AG09309 (cell line): ENCODE measurements around the gene RNF115.
"Not testable (repeated sequence)": the region's sequence is repeated elsewhere in the genome, so short reads cannot be mapped to it uniquely, and the experiment has no call there.

Source experiments
- DNase-seq: peaks from one replicate; pipeline ENCODE4 v3.0.0-alpha.2; 2010; ENCODE audit warnings: low read depth
- H3K4me3 ChIP-seq: 2 replicates; pipeline ENCODE4 v1.5.1; 2011; ENCODE audit warnings: mild to moderate bottlenecking, low read depth, low read length, moderate library complexity; ENCODE audit not compliant: control insufficient read depth
- CTCF ChIP-seq: IDR thresholded peaks from 2 replicates; pipeline ENCODE4 v1.5.1; 2011; ENCODE audit warnings: mild to moderate bottlenecking, low read depth, low read length, inconsistent platforms; ENCODE audit not compliant: insufficient read depth, control insufficient read depth; ENCODE audit errors: missing control alignments

Gene RNF115

GRCh38 chr1:145777357-145778145 is 46.3 kb downstream of the RNF115 start:
- H3K4me3 ChIP-seq, result no peak overlapping the region
- TF ChIP-seq CTCF, result no peak
- no peak for DNase-seq

- no peak overlapping the region for H3K4me3 ChIP-seq
- TF ChIP-seq CTCF, result no peak
- no peak for DNase-seq
Observed at GRCh38 chr1:145773423-145773822, 50.5 kb downstream of the RNF115 start.

- H3K4me3 ChIP-seq, result no peak overlapping the region
- no peak for DNase-seq
- no peak for TF ChIP-seq CTCF
Observed at GRCh38 chr1:145771056-145771455, 52.8 kb downstream of the RNF115 start.

GRCh38 chr1:145768004-145768403 is 55.9 kb downstream of the RNF115 start:
- not testable (repeated sequence) for DNase-seq, H3K4me3 ChIP-seq

- not testable (repeated sequence) for H3K4me3 ChIP-seq, DNase-seq
Observed at GRCh38 chr1:145766926-145767325, 57.0 kb downstream of the RNF115 start.

GRCh38 chr1:145765585-145766360 is 58.1 kb downstream of the RNF115 start:
- not testable (repeated sequence) for DNase-seq, H3K4me3 ChIP-seq

- not testable (repeated sequence) for DNase-seq, H3K4me3 ChIP-seq
Observed at GRCh38 chr1:145765127-145765526, 58.8 kb downstream of the RNF115 start.

- H3K4me3 ChIP-seq, DNase-seq: not testable (repeated sequence)
Observed at GRCh38 chr1:145764231-145764940, 59.5 kb downstream of the RNF115 start.

GRCh38 chr1:145762001-145762400 is 61.9 kb downstream of the RNF115 start:
- not testable (repeated sequence) for H3K4me3 ChIP-seq, DNase-seq

GRCh38 chr1:145761498-145761897 is 62.4 kb downstream of the RNF115 start:
- not testable (repeated sequence) for H3K4me3 ChIP-seq, DNase-seq

GRCh38 chr1:145760395-145760949 is 63.4 kb downstream of the RNF115 start:
- DNase-seq, result not testable (repeated sequence)

More at GRCh38 chr1:145760395-145760949, 63.4 kb downstream of the RNF115 start:
- not testable (repeated sequence) for H3K4me3 ChIP-seq
